ENCODE data around the gene FLT4.

The FLT4 gene

DNA sequence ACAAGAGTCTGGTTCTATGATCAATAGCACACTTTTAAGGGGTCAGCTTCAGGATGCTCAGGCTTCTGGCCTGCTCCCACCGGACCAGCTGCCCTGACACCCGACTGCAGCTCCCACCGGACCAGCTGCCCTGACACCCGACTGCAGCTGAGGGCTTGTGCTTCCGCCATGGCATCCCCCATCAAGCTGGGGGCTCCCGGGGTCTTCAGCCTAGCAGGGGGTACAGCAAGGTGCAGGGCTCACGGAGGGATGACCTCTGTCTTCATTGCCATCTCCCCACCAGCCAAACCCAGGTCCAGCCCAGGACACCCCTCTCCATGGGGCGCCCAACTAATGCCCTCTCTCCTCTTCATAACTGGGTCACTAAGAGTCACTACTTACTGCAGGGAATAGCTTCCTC lies 1.9 kb downstream of the FLT4 start:
- TF ChIP-seq CREB1 (IDR thresholded peaks at IDR 0.05; ENCODE audit: low read depth), result no peak
- no peak for TF ChIP-seq USF1 (IDR thresholded peaks at IDR 0.05)
- TF ChIP-seq RAD21 (IDR thresholded peaks at IDR 0.05; ENCODE audit: low read depth), result no peak
- no peak for TF ChIP-seq NFIC (IDR thresholded peaks at IDR 0.05)
- TF ChIP-seq TEAD4 (IDR thresholded peaks at IDR 0.05), result no peak
- no peak for TF ChIP-seq TCF12 (IDR thresholded peaks at IDR 0.05; ENCODE audit: low read depth)
- no peak for TF ChIP-seq CEBPB (IDR thresholded peaks at IDR 0.05)
- TF ChIP-seq, protein P1, sequence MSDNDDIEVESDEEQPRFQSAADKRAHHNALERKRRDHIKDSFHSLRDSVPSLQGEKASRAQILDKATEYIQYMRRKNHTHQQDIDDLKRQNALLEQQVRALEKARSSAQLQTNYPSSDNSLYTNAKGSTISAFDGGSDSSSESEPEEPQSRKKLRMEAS (IDR thresholded peaks at IDR 0.05), result no peak
- TF ChIP-seq ZBTB7A (IDR thresholded peaks at IDR 0.05; ENCODE audit: low read depth), result no peak
- no peak for TF ChIP-seq REST (IDR thresholded peaks at IDR 0.05; ENCODE audit: low read depth)
- TF ChIP-seq FOXM1 (IDR thresholded peaks at IDR 0.05; ENCODE audit: borderline replicate concordance, low read depth), result no peak
- no peak for TF ChIP-seq YY1 (IDR thresholded peaks at IDR 0.05; ENCODE audit: low read depth)
- no peak for TF ChIP-seq TAF1 (IDR thresholded peaks at IDR 0.05; ENCODE audit: low read depth)
- TF ChIP-seq EGR1 (IDR thresholded peaks at IDR 0.05), result no peak
- TF ChIP-seq EP300 (IDR thresholded peaks at IDR 0.05; ENCODE audit: borderline replicate concordance), result no peak

DNA sequence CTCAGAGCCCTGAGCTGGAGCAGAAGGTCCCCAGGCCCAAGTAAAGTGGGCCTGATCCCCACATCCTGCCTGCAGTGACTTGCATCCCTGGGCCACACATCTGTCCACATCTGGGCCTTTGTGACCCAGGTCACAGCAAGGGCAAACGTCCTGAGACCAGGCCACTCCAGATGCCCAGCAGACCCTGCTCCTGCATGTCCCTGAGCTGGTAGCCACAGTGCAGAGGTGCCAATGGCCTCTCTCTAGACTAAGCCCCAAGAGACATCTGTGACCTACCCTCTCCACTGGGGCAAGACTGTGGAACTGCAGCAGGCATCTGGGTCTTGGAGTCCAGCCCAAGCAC lies 2.5 kb downstream of the FLT4 start:
- TF ChIP-seq, protein P1 (IDR thresholded peaks at IDR 0.05), result no peak
- TF ChIP-seq USF1 (IDR thresholded peaks at IDR 0.05), result no peak
- TF ChIP-seq TCF12 (IDR thresholded peaks at IDR 0.05; ENCODE audit: low read depth), result no peak
- no peak for TF ChIP-seq ZBTB7A (IDR thresholded peaks at IDR 0.05; ENCODE audit: low read depth)
- no peak for TF ChIP-seq EP300 (IDR thresholded peaks at IDR 0.05; ENCODE audit: borderline replicate concordance)
- TF ChIP-seq NFIC (IDR thresholded peaks at IDR 0.05), result no peak
- no peak for TF ChIP-seq EGR1 (IDR thresholded peaks at IDR 0.05)
- no peak for TF ChIP-seq RAD21 (IDR thresholded peaks at IDR 0.05; ENCODE audit: low read depth)
- TF ChIP-seq REST (IDR thresholded peaks at IDR 0.05; ENCODE audit: low read depth), result no peak
- TF ChIP-seq FOXM1 (IDR thresholded peaks at IDR 0.05; ENCODE audit: borderline replicate concordance, low read depth), result no peak
- no peak for TF ChIP-seq CREB1 (IDR thresholded peaks at IDR 0.05; ENCODE audit: low read depth)
- TF ChIP-seq CEBPB (IDR thresholded peaks at IDR 0.05), result no peak
- TF ChIP-seq TEAD4 (IDR thresholded peaks at IDR 0.05), result no peak
- TF ChIP-seq YY1 (IDR thresholded peaks at IDR 0.05; ENCODE audit: low read depth), result no peak
- TF ChIP-seq TAF1 (IDR thresholded peaks at IDR 0.05; ENCODE audit: low read depth), result no peak

DNA sequence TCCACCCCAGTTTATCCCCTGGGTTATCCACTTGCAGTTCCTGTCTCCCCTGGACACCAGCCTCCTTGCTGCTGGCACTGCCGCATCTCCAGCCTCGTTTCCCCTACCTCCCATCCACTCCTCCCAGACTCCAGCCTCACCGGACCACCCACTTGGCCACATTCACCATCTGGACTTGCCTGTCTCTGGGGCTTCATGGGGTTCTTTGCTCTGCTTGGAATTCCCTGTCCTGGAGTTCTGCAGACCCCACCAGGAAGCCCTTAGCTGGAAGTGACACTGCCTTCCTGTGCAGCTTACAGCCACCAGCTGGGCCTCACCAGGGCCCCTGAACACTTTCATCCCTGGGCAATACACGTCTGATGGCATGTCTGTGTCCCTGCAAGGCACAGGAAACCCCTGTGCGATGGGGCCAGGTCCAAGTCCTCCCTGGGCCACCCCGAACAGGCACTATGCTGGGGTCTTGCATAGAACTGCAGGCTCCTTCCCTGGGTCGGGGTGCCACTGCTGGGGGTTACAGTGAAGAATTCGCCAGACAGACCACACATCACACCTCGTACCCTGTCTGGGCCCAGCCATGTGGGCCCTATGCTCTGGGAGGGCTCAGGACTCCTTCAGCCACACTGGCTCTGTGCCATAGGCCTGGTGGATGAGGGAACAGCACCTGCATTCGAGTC lies 3.0 kb downstream of the FLT4 start:
- TF ChIP-seq ZBTB7A (IDR thresholded peaks at IDR 0.05; ENCODE audit: low read depth) (no peak), CREB1 (IDR thresholded peaks at IDR 0.05; ENCODE audit: low read depth) (no peak), TCF12 (IDR thresholded peaks at IDR 0.05; ENCODE audit: low read depth) (no peak), YY1 (IDR thresholded peaks at IDR 0.05; ENCODE audit: low read depth) (no peak), NFIC (IDR thresholded peaks at IDR 0.05) (no peak), EP300 (IDR thresholded peaks at IDR 0.05; ENCODE audit: borderline replicate concordance) (no peak), FOXM1 (IDR thresholded peaks at IDR 0.05; ENCODE audit: borderline replicate concordance, low read depth) (no peak), TAF1 (IDR thresholded peaks at IDR 0.05; ENCODE audit: low read depth) (no peak), CEBPB (IDR thresholded peaks at IDR 0.05) (no peak)

DNA sequence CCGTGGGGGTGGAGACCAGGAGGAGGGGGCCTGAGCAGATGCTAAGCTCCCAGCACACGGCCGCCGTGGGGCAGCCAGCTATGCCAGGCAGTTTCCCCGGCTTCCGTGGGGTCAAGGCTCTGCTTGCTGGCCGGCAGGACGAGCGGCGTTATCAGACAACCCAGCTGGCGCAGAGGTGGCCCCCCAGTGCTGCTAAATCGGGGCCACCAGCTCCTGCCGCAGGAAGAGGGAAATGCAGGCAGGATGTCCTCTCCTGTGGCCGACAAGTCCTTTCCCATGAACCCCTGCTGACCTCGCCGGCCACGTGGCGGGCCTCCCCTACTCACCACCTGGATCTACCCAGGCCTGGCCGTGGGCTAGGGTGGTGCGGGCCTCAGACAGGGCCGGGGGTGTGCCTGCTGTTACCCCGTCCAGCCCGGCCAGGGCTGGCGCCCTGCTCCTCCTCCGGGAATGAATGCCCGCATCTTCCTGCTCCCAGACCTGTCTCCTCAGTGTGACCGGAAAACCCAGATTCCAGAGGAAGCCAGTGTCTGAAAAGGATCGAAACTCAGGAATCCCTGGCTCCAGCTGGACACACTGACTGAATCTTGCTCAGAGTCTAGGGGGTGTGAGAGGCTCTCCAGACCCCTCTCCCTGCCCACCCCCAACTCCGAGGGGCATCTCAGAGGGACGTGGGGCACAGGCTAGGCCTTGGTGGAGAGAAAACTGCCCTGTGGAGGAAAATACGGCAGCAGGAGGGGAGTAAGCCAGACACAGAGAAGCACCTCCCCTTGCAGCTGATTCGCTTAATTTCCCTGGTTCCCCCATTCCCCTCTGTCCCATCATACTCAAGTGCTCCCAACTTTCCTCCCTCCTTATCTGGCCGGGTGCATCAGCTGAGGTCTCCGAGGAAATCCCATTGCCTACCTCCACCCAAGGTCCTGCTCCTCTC lies 3.9 kb downstream of the FLT4 start:
- TF ChIP-seq FOXM1 (IDR thresholded peaks at IDR 0.05; ENCODE audit: borderline replicate concordance, low read depth), result no peak
- no peak for TF ChIP-seq TCF12 (IDR thresholded peaks at IDR 0.05; ENCODE audit: low read depth)
- no peak for TF ChIP-seq TEAD4 (IDR thresholded peaks at IDR 0.05)
- no peak for TF ChIP-seq REST (IDR thresholded peaks at IDR 0.05; ENCODE audit: low read depth)
- TF ChIP-seq RAD21 (IDR thresholded peaks at IDR 0.05; ENCODE audit: low read depth), result no peak
- no peak for TF ChIP-seq CREB1 (IDR thresholded peaks at IDR 0.05; ENCODE audit: low read depth)
- TF ChIP-seq EGR1 (IDR thresholded peaks at IDR 0.05), result no peak
- TF ChIP-seq USF1 (IDR thresholded peaks at IDR 0.05), result no peak
- no peak for TF ChIP-seq ZBTB7A (IDR thresholded peaks at IDR 0.05; ENCODE audit: low read depth)
- TF ChIP-seq, protein P1 (IDR thresholded peaks at IDR 0.05), result no peak
- no peak for TF ChIP-seq NFIC (IDR thresholded peaks at IDR 0.05)
- no peak for TF ChIP-seq CEBPB (IDR thresholded peaks at IDR 0.05)
- TF ChIP-seq EP300 (IDR thresholded peaks at IDR 0.05; ENCODE audit: borderline replicate concordance), result no peak
- no peak for TF ChIP-seq YY1 (IDR thresholded peaks at IDR 0.05; ENCODE audit: low read depth)

Measured in Ishikawa (cell line).